HepG2 (cell line): Measurements from ENCODE around the gene KRT76. TPM values are rescaled to one million over a fixed set of nuclear protein-coding genes. Genes with fewer than 3 reads are reported as not detected.

ENCODE experiments used
- ATAC-seq: fragments of 200-7000 bp; cut with Tn5 transposase; 3 replicates; pipeline ENCODE4 v1.9.1; 2020; ENCODE audit warnings: mild to moderate bottlenecking, moderate library complexity
- BruUV-seq: library from RNA; stranded (reverse); fragments of 400-500 nt; replicated peaks from 2 replicates; lab custom pipeline; 2021; lab: Mats Ljungman, UMichigan
- CTCF ChIA-PET: fragments of 300-600 bp; formaldehyde crosslinking; extraction: SDS; loops from one replicate; lab custom pipeline; 2021; ENCODE audit warnings: low total read pairs, inconsistent platforms, low intra/inter-chr PET ratio; lab: Yijun Ruan, JAX
- POLR2A ChIA-PET: fragments of 350-600 bp; sonication (Branson Sonifier 250); formaldehyde crosslinking; loops from one replicate; lab custom pipeline; 2020; ENCODE audit warnings: antibody characterized with exemption, inconsistent platforms; lab: Yijun Ruan, JAX
- DNase-seq: peaks from one replicate; pipeline ENCODE4 v3.0.0-alpha.2; 2015; ENCODE audit warnings: low spot score
- FAIRE-seq: peaks from 3 replicates; lab custom pipeline; 2011; peaks lifted over from hg19 to GRCh38; lab: Jason Lieb, UNC
- H2AFZ ChIP-seq: one replicate; pipeline ENCODE4 v1.6.1; 2011; ENCODE audit warnings: low read length, inconsistent platforms
- H3K27ac ChIP-seq: fragments of 300-600 bp; 3 replicates; pipeline ENCODE4 v1.8.0; 2011; ENCODE audit warnings: mixed run types, mild to moderate bottlenecking, mixed read lengths, low read length, inconsistent platforms; ENCODE audit not compliant: insufficient read depth; ENCODE audit errors: extremely low read length
- H3K27me3 ChIP-seq, 2 experiments: fragments of 200-600 bp in 1 of 2; 2 replicates in 1 of 2; 3 replicates in 1 of 2; pipeline versions ENCODE4 v1.6.0 to v1.8.0; 2011; ENCODE audit warnings: low read length in 2 of 2, mild to moderate bottlenecking in 2 of 2, moderate library complexity in 2 of 2, inconsistent platforms in 1 of 2; ENCODE audit not compliant: insufficient read depth in 2 of 2, control insufficient read depth in 1 of 2
- H3K36me3 ChIP-seq, 2 experiments: fragments of 200-600 bp in 1 of 2; replicated peaks in 1 of 2; 2 replicates in 1 of 2; 3 replicates in 1 of 2; pipeline versions ENCODE4 v1.5.1 to v1.8.0; 2011; ENCODE audit warnings: low read length in 2 of 2, inconsistent platforms in 1 of 2; ENCODE audit not compliant: insufficient read depth in 2 of 2, control insufficient read depth in 1 of 2
- H3K4me1 ChIP-seq: 2 replicates; pipeline ENCODE4 v1.5.1; 2012; ENCODE audit warnings: low read length, inconsistent platforms; ENCODE audit not compliant: insufficient read depth
- H3K4me2 ChIP-seq: 2 replicates; pipeline ENCODE4 v1.6.0; 2011; ENCODE audit warnings: low read depth, low read length, inconsistent platforms
- H3K4me3 ChIP-seq, 3 experiments: fragments of 200-600 bp in 1 of 3; sonication (generic), shearing (Covaris generic) in 1 of 3; replicated peaks in 1 of 3; 2 replicates each; pipeline ENCODE4 v1.5.1; 2011 to 2016; ENCODE audit warnings: low read length in 3 of 3, inconsistent platforms in 2 of 3, low read depth in 2 of 3, mild to moderate bottlenecking in 2 of 3, control low read depth in 1 of 3, mixed read lengths in 1 of 3; ENCODE audit not compliant: insufficient read depth in 1 of 3
- H3K79me2 ChIP-seq: one replicate; pipeline ENCODE4 v1.6.1; 2011; ENCODE audit warnings: low read length, inconsistent platforms; ENCODE audit not compliant: insufficient read depth
- H3K9ac ChIP-seq: 2 replicates; pipeline ENCODE4 v1.6.0; 2011; ENCODE audit warnings: mild to moderate bottlenecking, low read depth, low read length, inconsistent platforms; ENCODE audit not compliant: insufficient read depth
- H3K9me3 ChIP-seq: 2 replicates; pipeline ENCODE4 v1.5.1; 2012; ENCODE audit warnings: mild to moderate bottlenecking, low read length
- H4K20me1 ChIP-seq: 2 replicates; pipeline ENCODE4 v1.6.0; 2011; ENCODE audit warnings: inconsistent platforms, mild to moderate bottlenecking, low read length, moderate library complexity; ENCODE audit not compliant: insufficient read depth
- BORCS8-MEF2B ChIP-seq: sonication (generic); formaldehyde crosslinking; IDR thresholded peaks from 2 replicates; pipeline ENCODE4 v1.8.0; 2022; ENCODE audit warnings: mild to moderate bottlenecking, missing genetic modification reagents
- CREM ChIP-seq, 2 experiments: sonication (generic) in 1 of 2; formaldehyde crosslinking in 1 of 2; IDR thresholded peaks; 2 replicates each; pipeline versions ENCODE4 v1.4.0 to v1.6.1; 2016 to 2020; ENCODE audit warnings: antibody characterized with exemption in 1 of 2, mild to moderate bottlenecking in 1 of 2, missing genetic modification reagents in 1 of 2
- FLYWCH1 ChIP-seq: sonication (generic); formaldehyde crosslinking; IDR thresholded peaks from 2 replicates; pipeline ENCODE4 v1.8.1; 2023; ENCODE audit warnings: mild to moderate bottlenecking, missing genetic modification reagents
- JUND ChIP-seq: sonication (generic); formaldehyde crosslinking; IDR thresholded peaks from 2 replicates; pipeline ENCODE4 v1.8.0; 2022; ENCODE audit warnings: mild to moderate bottlenecking, missing genetic modification reagents
- MED8 ChIP-seq: sonication (generic); formaldehyde crosslinking; IDR thresholded peaks from 2 replicates; pipeline ENCODE4 v1.8.1; 2023; ENCODE audit warnings: mild to moderate bottlenecking, missing genetic modification reagents; ENCODE audit not compliant: insufficient replicate concordance
- MIER2 ChIP-seq: IDR thresholded peaks from 2 replicates; pipeline ENCODE4 v1.6.1; 2016; ENCODE audit warnings: missing biosample characterization, missing genetic modification reagents
- NCOA2 ChIP-seq: sonication (generic); formaldehyde crosslinking; IDR thresholded peaks from 2 replicates; pipeline ENCODE4 v1.8.0; 2022; ENCODE audit warnings: inconsistent platforms
- NCOR1 ChIP-seq: fragments of 200-600 bp; sonication (generic); IDR thresholded peaks from 2 replicates; pipeline ENCODE4 v1.7.0; 2017; ENCODE audit warnings: antibody characterized with exemption, low read length, borderline replicate concordance
- NFRKB ChIP-seq: fragments of 450-650 bp; IDR thresholded peaks from 2 replicates; pipeline ENCODE4 v1.6.1; 2017
- POGZ ChIP-seq: sonication (generic); formaldehyde crosslinking; IDR thresholded peaks from 2 replicates; pipeline ENCODE4 v1.4.0; 2020; ENCODE audit warnings: mild to moderate bottlenecking, missing genetic modification reagents
- ZBTB42 ChIP-seq: sonication (generic); formaldehyde crosslinking; IDR thresholded peaks from 2 replicates; pipeline ENCODE4 v1.5.0; 2020; ENCODE audit warnings: mild to moderate bottlenecking, missing genetic modification reagents
- ZNF180 ChIP-seq: sonication (generic); formaldehyde crosslinking; IDR thresholded peaks from 2 replicates; pipeline ENCODE4 v1.4.0; 2020; ENCODE audit warnings: low read depth, missing genetic modification reagents, borderline replicate concordance
- ZNF264 ChIP-seq: sonication (generic); formaldehyde crosslinking; IDR thresholded peaks from 2 replicates; pipeline ENCODE4 v1.4.0; 2020; ENCODE audit warnings: missing genetic modification reagents
- ZNF841 ChIP-seq: sonication (generic); formaldehyde crosslinking; IDR thresholded peaks from 2 replicates; pipeline ENCODE4 v1.8.1; 2023; ENCODE audit warnings: missing genetic modification reagents, borderline replicate concordance
- WGBS: methylation state at CpG from one replicate; pipeline ENCODE4 v1.1.6; 2017; ENCODE audit warnings: low lambda C conversion rate; 5-methylcytosine and 5-hydroxymethylcytosine counted together
- in situ Hi-C: cut with HindIII; loops from 2 replicates; pipeline ENCODE4 v1.10.0; 2017; ENCODE audit warnings: low pct_unique_long_range_greater_than_20kb; ENCODE audit not compliant: extremely low pct_ligation_motif_present
- intact Hi-C: fragments of 100-400 bp; cut with micrococcal nuclease; formaldehyde crosslinking; loops from one replicate; pipeline ENCODE4 v1.10.0; 2022; ENCODE audit not compliant: unreplicated experiment
- polyA plus RNA-seq, 8 experiments: library from polyadenylated mRNA; depleted of rRNA in 3 of 8; stranded (reverse) in 7 of 8; unstranded in 1 of 8; fragments of >200 nt; fragmentation: Illumina TruSeq in 4 of 8; extraction: Trizol in 4 of 8; gene quantifications; 2 replicates each; pipeline versions ENCODE4 v1.2.1 to v1.2.3, GENCODE V29; 2011 to 2016; ENCODE audit warnings: low read depth in 4 of 8, missing spikeins in 1 of 8, mixed read lengths in 1 of 8; ENCODE audit not compliant: insufficient read depth in 1 of 8
- total RNA-seq, 5 experiments: library from RNA; depleted of rRNA; stranded (reverse); fragments of >200 nt; fragmentation: Illumina TruSeq; extraction: Trizol; gene quantifications; 2 replicates each; pipeline ENCODE4 v1.2.3, GENCODE V29; 2016; ENCODE audit warnings: low read depth in 1 of 5
- TF ChIP-seq, protein P1 (sequence below): IDR thresholded peaks from 2 replicates; pipeline ENCODE4 v1.6.1; 2012; ENCODE audit warnings: low read depth, low read length, improper control_type of control experiment
- TF ChIP-seq, protein P2 (sequence below): sonication (generic); formaldehyde crosslinking; IDR thresholded peaks from 2 replicates; pipeline ENCODE4 v1.5.0; 2020; ENCODE audit warnings: mild to moderate bottlenecking, missing genetic modification reagents
- TF ChIP-seq, protein P3 (sequence below), 2 experiments: IDR thresholded peaks; 2 replicates each; pipeline ENCODE4 v1.6.1; 2011 to 2012; ENCODE audit warnings: low read length in 2 of 2, borderline replicate concordance in 1 of 2, low read depth in 1 of 2, mild to moderate bottlenecking in 1 of 2, moderate library complexity in 1 of 2

KRT76 gene
- total and polyA plus RNA-seq, 2 of the 13 experiments (the other 11 are each of a cell fraction or from before 2014, with no cell fraction given) = not detected

DNA sequence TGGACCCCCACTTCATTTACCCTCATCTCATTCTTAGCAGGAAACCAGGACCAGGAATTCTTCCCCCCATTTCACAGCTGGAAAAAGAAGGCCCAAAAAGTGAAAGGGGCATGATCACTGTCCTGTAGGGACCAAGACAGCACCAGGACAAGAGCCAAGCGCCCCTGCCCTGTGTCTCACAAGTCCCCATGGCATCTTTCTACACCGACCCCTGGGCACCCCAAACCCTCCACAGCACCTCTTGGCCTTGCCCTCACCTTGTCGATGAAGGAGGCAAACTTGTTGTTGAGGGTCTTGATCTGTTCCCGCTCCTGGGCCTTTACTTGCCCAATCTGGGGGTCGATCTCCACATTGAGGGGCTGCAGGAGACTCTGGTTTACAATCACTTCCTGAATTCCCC is 710 bp downstream of the KRT76 start (continued):
- TF ChIP-seq, protein P1, sequence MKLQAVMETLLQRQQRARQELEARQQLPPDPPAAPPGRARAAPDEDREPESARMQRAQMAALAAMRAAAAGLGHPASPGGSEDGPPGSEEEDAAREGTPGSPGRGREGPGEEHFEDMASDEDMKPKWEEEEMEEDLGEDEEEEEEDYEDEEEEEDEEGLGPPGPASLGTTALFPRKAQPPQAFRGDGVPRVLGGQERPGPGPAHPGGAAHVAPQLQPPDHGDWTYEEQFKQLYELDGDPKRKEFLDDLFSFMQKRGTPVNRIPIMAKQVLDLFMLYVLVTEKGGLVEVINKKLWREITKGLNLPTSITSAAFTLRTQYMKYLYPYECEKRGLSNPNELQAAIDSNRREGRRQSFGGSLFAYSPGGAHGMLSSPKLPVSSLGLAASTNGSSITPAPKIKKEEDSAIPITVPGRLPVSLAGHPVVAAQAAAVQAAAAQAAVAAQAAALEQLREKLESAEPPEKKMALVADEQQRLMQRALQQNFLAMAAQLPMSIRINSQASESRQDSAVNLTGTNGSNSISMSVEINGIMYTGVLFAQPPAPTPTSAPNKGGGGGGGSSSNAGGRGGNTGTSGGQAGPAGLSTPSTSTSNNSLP = no peak
- TF ChIP-seq NCOR1 (no peak), MIER2 (CRISPR knock-in tag) (no peak), MED8 (CRISPR knock-in tag) (no peak)
- TF ChIP-seq, protein P2, sequence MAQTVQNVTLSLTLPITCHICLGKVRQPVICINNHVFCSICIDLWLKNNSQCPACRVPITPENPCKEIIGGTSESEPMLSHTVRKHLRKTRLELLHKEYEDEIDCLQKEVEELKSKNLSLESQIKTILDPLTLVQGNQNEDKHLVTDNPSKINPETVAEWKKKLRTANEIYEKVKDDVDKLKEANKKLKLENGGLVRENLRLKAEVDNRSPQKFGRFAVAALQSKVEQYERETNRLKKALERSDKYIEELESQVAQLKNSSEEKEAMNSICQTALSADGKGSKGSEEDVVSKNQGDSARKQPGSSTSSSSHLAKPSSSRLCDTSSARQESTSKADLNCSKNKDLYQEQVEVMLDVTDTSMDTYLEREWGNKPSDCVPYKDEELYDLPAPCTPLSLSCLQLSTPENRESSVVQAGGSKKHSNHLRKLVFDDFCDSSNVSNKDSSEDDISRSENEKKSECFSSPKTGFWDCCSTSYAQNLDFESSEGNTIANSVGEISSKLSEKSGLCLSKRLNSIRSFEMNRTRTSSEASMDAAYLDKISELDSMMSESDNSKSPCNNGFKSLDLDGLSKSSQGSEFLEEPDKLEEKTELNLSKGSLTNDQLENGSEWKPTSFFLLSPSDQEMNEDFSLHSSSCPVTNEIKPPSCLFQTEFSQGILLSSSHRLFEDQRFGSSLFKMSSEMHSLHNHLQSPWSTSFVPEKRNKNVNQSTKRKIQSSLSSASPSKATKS = no peak

DNA sequence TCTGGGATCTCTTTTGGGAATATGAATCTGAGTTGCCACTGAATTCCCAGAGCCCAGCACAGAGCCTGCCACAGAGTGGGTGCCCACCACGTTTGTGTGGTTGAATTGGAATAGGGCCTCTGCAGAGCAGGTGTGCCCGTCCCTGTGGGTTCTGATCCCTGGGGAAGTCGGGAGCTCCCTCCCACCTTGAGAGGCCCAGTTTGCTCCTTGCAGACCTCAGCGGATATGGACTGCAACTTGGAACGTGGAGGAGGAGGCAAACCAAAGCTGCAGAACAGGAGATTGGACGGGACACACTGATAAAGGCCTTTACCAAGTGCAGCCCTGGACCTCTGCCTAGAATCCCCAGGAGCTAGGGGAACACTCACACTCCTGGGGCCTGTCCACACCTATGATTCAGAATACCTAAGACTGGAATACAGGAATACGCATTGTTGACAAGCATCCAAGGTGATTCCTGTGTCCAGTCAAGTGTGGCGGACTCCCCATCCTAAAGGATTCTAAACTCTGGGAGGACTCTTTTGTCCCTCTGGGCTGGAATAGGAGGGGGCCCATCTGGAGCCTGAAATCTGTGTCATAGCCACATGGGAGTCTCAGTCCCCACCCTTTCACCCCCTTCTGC is 2.4 kb downstream of the KRT76 start:
- ChIA-PET CTCF (no interaction called here), POLR2A (no interaction called here)
- in situ Hi-C loops = no loop called here
- Histone ChIP-seq H3K36me3 (no peaks in the 10 kb centered on the region), H3K27me3 (peaks cover 0 to 26% of the 10 kb centered on the region in 2 experiments; a peak in 4 of 5 replicates), H3K9me3 (no peaks in the 10 kb centered on the region), H4K20me1 (no peaks in the 10 kb centered on the region), H3K9ac (no peak overlapping the region), H2AFZ (no peak overlapping the region), H3K27ac (no peak overlapping the region), H3K79me2 (no peaks in the 10 kb centered on the region), H3K4me3 (no peak overlapping the region), H3K4me1 (no peaks in the 10 kb centered on the region), H3K4me2 (no peak overlapping the region)
- no peak for FAIRE-seq
- DNase-seq = no peak
- no peak for ATAC-seq
- no TSS peak for BruUV-seq
- WGBS = 0% methylated on average over 4 of the region's 8 CpGs
- intact Hi-C loops = no loop called here
- TF ChIP-seq ZNF264 (no peak), ZNF841 (no peak), JUND (CRISPR knock-in tag) (no peak), NFRKB (no peak), FLYWCH1 (CRISPR knock-in tag) (no peak), ZBTB42 (CRISPR knock-in tag) (no peak), CREM (IDR thresholded peaks at IDR 0.05) (no peak), CREM (CRISPR knock-in tag; IDR thresholded peaks at IDR 0.05) (no peak), ZNF180 (no peak), POGZ (CRISPR knock-in tag) (no peak), NCOA2 (CRISPR knock-in tag) (no peak), BORCS8-MEF2B (CRISPR knock-in tag) (no peak)
- TF ChIP-seq, protein P3, sequence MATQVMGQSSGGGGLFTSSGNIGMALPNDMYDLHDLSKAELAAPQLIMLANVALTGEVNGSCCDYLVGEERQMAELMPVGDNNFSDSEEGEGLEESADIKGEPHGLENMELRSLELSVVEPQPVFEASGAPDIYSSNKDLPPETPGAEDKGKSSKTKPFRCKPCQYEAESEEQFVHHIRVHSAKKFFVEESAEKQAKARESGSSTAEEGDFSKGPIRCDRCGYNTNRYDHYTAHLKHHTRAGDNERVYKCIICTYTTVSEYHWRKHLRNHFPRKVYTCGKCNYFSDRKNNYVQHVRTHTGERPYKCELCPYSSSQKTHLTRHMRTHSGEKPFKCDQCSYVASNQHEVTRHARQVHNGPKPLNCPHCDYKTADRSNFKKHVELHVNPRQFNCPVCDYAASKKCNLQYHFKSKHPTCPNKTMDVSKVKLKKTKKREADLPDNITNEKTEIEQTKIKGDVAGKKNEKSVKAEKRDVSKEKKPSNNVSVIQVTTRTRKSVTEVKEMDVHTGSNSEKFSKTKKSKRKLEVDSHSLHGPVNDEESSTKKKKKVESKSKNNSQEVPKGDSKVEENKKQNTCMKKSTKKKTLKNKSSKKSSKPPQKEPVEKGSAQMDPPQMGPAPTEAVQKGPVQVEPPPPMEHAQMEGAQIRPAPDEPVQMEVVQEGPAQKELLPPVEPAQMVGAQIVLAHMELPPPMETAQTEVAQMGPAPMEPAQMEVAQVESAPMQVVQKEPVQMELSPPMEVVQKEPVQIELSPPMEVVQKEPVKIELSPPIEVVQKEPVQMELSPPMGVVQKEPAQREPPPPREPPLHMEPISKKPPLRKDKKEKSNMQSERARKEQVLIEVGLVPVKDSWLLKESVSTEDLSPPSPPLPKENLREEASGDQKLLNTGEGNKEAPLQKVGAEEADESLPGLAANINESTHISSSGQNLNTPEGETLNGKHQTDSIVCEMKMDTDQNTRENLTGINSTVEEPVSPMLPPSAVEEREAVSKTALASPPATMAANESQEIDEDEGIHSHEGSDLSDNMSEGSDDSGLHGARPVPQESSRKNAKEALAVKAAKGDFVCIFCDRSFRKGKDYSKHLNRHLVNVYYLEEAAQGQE (IDR thresholded peaks at IDR 0.05; ENCODE audit: borderline replicate concordance in 1 of 2, low read depth in 1 of 2, low read length in 2 of 2) = no peak
